ENCODE measurements around the gene IDUA.
"Not testable (repeated sequence)": the region's sequence is repeated elsewhere in the genome, so short reads cannot be mapped to it uniquely, and the experiment has no call there.

Gene IDUA

GRCh38 chr4:973431-974397 is 13.1 kb upstream of the IDUA start, which contains the start of gene DGKQ:
DGKQ (minus strand) TSS chr4:973569; CDS start chr4:973482, 87 bp downstream.
- TF ChIP-seq CTCF (IDR thresholded peaks at IDR 0.05; ENCODE audit: borderline replicate concordance, insufficient read depth, low read depth, low read length), result no peak

GRCh38 chr4:974668-975067 is 12.2 kb upstream of the IDUA start:
- H3K4me3 ChIP-seq (ENCODE audit: low read depth, low read length), result no peak overlapping the region
- TF ChIP-seq CTCF (IDR thresholded peaks at IDR 0.05; ENCODE audit: borderline replicate concordance, insufficient read depth, low read depth, low read length), result no peak

More at GRCh38 chr4:973431-974397, 13.1 kb upstream of the IDUA start, which contains the start of gene DGKQ:
- H3K4me3 ChIP-seq (ENCODE audit: low read depth, low read length), result peak within 1 kb of the TSS; percentile 72

GRCh38 chr4:976016-976415 is 10.8 kb upstream of the IDUA start:
- H3K4me3 ChIP-seq (ENCODE audit: low read depth, low read length), result not testable (repeated sequence)

- H3K4me3 ChIP-seq (ENCODE audit: low read depth, low read length), result no peak overlapping the region
- no peak for TF ChIP-seq CTCF (IDR thresholded peaks at IDR 0.05; ENCODE audit: borderline replicate concordance, insufficient read depth, low read depth, low read length)
Observed at GRCh38 chr4:978957-979701, 7.7 kb upstream of the IDUA start.

GRCh38 chr4:982291-982690 is 4.6 kb upstream of the IDUA start:
- H3K4me3 ChIP-seq (ENCODE audit: low read depth, low read length), result no peak overlapping the region
- no peak for TF ChIP-seq CTCF (IDR thresholded peaks at IDR 0.05; ENCODE audit: borderline replicate concordance, insufficient read depth, low read depth, low read length)

- no peak overlapping the region for H3K4me3 ChIP-seq (ENCODE audit: low read depth, low read length)
- TF ChIP-seq CTCF (IDR thresholded peaks at IDR 0.05; ENCODE audit: borderline replicate concordance, insufficient read depth, low read depth, low read length), result no peak
Observed at GRCh38 chr4:982814-983213, 4.0 kb upstream of the IDUA start.

- no peak overlapping the region for H3K4me3 ChIP-seq (ENCODE audit: low read depth, low read length)
Observed at GRCh38 chr4:984336-985054, 2.3 kb upstream of the IDUA start.

More at GRCh38 chr4:984336-985054, 2.3 kb upstream of the IDUA start:
- TF ChIP-seq CTCF (IDR thresholded peaks at IDR 0.05; ENCODE audit: borderline replicate concordance, insufficient read depth, low read depth, low read length), result no peak
